ENCODE results near the gene CERS2. TPM values are rescaled to one million over a fixed set of nuclear protein-coding genes. Genes with fewer than 3 reads are reported as not detected.

The CERS2 gene
- total and polyA plus RNA-seq, 10 of the 15 experiments (the other 5 are each of a cell fraction or from before 2014, with no cell fraction given), result 9.2 to 87.9 (median 50.8) TPM

DNA sequence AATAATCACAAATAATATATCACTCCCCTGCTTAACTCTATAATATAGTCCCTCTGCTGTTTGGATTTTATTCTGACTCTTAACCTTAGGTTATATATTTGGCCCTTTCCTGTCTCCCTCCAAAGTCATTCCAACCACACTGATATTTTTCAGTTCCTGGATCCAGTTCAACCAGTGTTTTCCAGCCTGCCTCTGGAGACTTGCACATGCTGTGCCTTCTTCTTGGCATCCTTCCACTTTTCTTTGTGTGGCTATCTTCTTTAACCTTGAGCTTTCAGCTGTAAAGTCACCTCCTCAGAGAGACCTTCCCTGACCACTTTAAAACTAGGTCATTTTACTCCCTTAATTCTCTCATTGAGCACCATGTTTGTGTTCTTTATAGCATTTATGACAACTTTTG, 19.4 kb downstream of the CERS2 start:
- ChIA-PET RAD21 (ENCODE audit: unreplicated experiment) (no interaction called here), SMC1A (ENCODE audit: uncharacterized antibody, unreplicated experiment) (interaction anchor here (0.5 to 0.9 kb wide), 2 partner anchors 39 to 237 kb away, joined by 3 to 4 read pairs; no protein-coding TSS in a partner anchor), POLR2A (no interaction called here), CTCF (interaction anchor here (0.9 kb wide), 1 partner anchor 23 kb away, joined by 5 read pairs; no protein-coding TSS in a partner anchor)
- Histone ChIP-seq H3K4me1 (ENCODE audit: control insufficient read depth, insufficient read depth, low read length) (no peaks in the 10 kb centered on the region), H3K36me3 (ENCODE audit: control insufficient read depth in 2 of 2, insufficient read depth in 2 of 2, low read length in 1 of 2) (peaks cover 12 to 18% of the 10 kb centered on the region in 2 experiments), H4K20me1 (ENCODE audit: control insufficient read depth, insufficient read depth) (no peaks in the 10 kb centered on the region), H2AFZ (ENCODE audit: control insufficient read depth, low read depth, low read length) (no peak overlapping the region), H3K27me3 (replicated peaks in 1 of 2; ENCODE audit: control insufficient read depth in 2 of 2, insufficient read depth in 2 of 2, low read length in 1 of 2) (no peaks in the 10 kb centered on the region), H3K27ac (ENCODE audit: control insufficient read depth, insufficient read depth) (no peak overlapping the region), H3K9me3 (replicated peaks; ENCODE audit: control insufficient read depth, insufficient read depth, low read length) (no peaks in the 10 kb centered on the region), H3K4me2 (ENCODE audit: control insufficient read depth, insufficient read depth) (no peak overlapping the region), H3K79me2 (ENCODE audit: control insufficient read depth, insufficient read depth, low read length) (no peaks in the 10 kb centered on the region), H3K4me3 (no peak overlapping the region), H3K9ac (ENCODE audit: control insufficient read depth, insufficient read depth, low read length) (no peak overlapping the region)
- in situ Hi-C loops (cut with MboI), result no loop called here
- no TSS peak for BruUV-seq (replicated peaks)
- DNase-seq (ENCODE audit: low read depth, low spot score) (no peak), FAIRE-seq (no peak), ATAC-seq (no peak)
- intact Hi-C loops (cut with micrococcal nuclease; ENCODE audit: unreplicated experiment), result no loop called here
- no peak for TF ChIP-seq NRF1 (conservative IDR thresholded peaks at IDR 0.05; ENCODE audit: low read depth, low read length)

DNA sequence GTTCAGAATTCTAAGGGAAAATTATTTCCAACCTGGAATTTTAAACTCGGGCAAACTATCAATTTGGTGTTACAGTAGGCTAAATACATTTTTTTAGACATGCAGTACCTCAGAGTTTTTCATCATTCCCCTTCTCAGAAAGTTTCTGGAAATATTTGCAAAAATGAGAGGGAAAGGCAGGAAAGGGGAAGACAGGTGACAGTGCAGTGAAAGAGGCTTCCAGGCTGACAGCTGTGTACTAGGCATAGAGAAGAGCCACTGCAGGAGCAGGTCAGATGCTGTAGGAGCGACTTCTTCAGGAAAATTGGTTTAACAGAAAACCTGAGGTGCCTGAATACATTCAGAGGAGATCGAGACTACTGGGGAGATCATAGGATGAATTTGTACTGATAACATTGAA, 19.9 kb downstream of the CERS2 start:
- H3K4me3 ChIP-seq, result no peak overlapping the region
- H3K27me3 ChIP-seq (replicated peaks in 1 of 2; ENCODE audit: control insufficient read depth in 2 of 2, insufficient read depth in 2 of 2, low read length in 1 of 2), result no peaks in the 10 kb centered on the region
- ATAC-seq, result no peak
- peaks cover 13 to 18% of the 10 kb centered on the region in 2 experiments for H3K36me3 ChIP-seq (ENCODE audit: control insufficient read depth in 2 of 2, insufficient read depth in 2 of 2, low read length in 1 of 2)
- RAD21 ChIA-PET (ENCODE audit: unreplicated experiment), result no interaction called here
- no TSS peak for BruUV-seq (replicated peaks)
- FAIRE-seq, result no peak
- no peak overlapping the region for H3K4me2 ChIP-seq (ENCODE audit: control insufficient read depth, insufficient read depth)
- no peak overlapping the region for H2AFZ ChIP-seq (ENCODE audit: control insufficient read depth, low read depth, low read length)
- POLR2A ChIA-PET, result no interaction called here
- SMC1A ChIA-PET (ENCODE audit: uncharacterized antibody, unreplicated experiment), result interaction anchor here (0.5 kb wide), 1 partner anchor 237 kb away, joined by 3 read pairs; no protein-coding TSS in a partner anchor
- H3K9me3 ChIP-seq (replicated peaks; ENCODE audit: control insufficient read depth, insufficient read depth, low read length), result no peaks in the 10 kb centered on the region
- H3K27ac ChIP-seq (ENCODE audit: control insufficient read depth, insufficient read depth), result no peak overlapping the region
- H3K79me2 ChIP-seq (ENCODE audit: control insufficient read depth, insufficient read depth, low read length), result no peaks in the 10 kb centered on the region
- H4K20me1 ChIP-seq (ENCODE audit: control insufficient read depth, insufficient read depth), result no peaks in the 10 kb centered on the region
- CTCF ChIA-PET, result no interaction called here
- DNase-seq (ENCODE audit: low read depth, low spot score), result no peak
- no peak overlapping the region for H3K9ac ChIP-seq (ENCODE audit: control insufficient read depth, insufficient read depth, low read length)
- 94% methylated on average over 3 of the region's 3 CpGs for WGBS (ENCODE audit: insufficient coverage, insufficient replicate concordance, low lambda C conversion rate, missing lambda C conversion rate)
- TF ChIP-seq MEF2A (IDR thresholded peaks at IDR 0.05; ENCODE audit: insufficient read depth, low read depth, low read length) (no peak), HDAC6 (IDR thresholded peaks at IDR 0.05; ENCODE audit: unreplicated experiment) (no peak)
- TF ChIP-seq, protein P1, sequence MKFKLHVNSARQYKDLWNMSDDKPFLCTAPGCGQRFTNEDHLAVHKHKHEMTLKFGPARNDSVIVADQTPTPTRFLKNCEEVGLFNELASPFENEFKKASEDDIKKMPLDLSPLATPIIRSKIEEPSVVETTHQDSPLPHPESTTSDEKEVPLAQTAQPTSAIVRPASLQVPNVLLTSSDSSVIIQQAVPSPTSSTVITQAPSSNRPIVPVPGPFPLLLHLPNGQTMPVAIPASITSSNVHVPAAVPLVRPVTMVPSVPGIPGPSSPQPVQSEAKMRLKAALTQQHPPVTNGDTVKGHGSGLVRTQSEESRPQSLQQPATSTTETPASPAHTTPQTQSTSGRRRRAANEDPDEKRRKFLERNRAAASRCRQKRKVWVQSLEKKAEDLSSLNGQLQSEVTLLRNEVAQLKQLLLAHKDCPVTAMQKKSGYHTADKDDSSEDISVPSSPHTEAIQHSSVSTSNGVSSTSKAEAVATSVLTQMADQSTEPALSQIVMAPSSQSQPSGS (IDR thresholded peaks at IDR 0.05; ENCODE audit: low read length), result no peak
- TF ChIP-seq, protein P2, sequence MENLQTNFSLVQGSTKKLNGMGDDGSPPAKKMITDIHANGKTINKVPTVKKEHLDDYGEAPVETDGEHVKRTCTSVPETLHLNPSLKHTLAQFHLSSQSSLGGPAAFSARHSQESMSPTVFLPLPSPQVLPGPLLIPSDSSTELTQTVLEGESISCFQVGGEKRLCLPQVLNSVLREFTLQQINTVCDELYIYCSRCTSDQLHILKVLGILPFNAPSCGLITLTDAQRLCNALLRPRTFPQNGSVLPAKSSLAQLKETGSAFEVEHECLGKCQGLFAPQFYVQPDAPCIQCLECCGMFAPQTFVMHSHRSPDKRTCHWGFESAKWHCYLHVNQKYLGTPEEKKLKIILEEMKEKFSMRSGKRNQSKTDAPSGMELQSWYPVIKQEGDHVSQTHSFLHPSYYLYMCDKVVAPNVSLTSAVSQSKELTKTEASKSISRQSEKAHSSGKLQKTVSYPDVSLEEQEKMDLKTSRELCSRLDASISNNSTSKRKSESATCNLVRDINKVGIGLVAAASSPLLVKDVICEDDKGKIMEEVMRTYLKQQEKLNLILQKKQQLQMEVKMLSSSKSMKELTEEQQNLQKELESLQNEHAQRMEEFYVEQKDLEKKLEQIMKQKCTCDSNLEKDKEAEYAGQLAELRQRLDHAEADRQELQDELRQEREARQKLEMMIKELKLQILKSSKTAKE (IDR thresholded peaks at IDR 0.05; ENCODE audit: low read depth, poor library complexity, severe bottlenecking), result no peak
- intact Hi-C loops (cut with micrococcal nuclease; ENCODE audit: unreplicated experiment) (no loop called here), in situ Hi-C loops (cut with MboI) (no loop called here)
- no peaks in the 10 kb centered on the region for H3K4me1 ChIP-seq (ENCODE audit: control insufficient read depth, insufficient read depth, low read length)

All from GM12878 (cell line).